ENCODE measurements around the gene GRK2.

DNA sequence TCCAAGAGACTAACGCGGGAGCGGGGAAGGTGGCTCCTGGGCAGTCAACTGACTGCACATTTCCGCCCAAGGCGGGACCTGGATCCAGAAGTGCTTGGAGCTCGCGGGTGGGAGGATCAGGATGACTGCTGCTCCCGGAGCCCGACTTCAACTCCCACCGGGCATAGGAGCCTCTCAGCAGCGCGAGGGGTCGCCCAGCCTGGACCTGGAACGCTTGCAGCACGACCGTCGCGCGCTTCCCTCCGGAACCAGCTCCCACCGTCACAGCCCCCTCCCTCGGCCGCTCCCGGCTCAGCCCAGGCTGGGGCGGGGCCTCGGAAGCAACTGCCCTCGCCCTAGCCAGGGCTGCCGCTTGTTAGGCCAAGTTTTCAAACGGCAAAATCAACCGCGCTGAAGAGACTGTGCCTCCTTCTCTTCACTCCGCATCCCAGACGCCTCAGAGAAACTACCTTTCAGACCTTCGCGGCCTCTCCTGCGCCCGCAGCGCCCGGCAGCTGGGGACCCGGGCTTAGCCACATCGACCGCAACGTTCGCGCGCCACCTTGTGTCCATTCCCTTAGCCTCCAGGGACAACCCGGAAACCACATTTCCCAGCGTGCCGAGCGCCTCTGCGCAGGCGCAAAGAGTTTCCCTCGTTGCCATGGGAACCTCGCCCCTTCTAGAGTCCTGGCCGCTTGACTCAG is 51.1 kb downstream of the GRK2 start:
- TF ChIP-seq CEBPB (IDR thresholded peaks at IDR 0.05) (no peak), CREB1 (IDR thresholded peaks at IDR 0.05; ENCODE audit: low read depth) (no peak)
